ENCODE data around the gene C20orf141.

DNA sequence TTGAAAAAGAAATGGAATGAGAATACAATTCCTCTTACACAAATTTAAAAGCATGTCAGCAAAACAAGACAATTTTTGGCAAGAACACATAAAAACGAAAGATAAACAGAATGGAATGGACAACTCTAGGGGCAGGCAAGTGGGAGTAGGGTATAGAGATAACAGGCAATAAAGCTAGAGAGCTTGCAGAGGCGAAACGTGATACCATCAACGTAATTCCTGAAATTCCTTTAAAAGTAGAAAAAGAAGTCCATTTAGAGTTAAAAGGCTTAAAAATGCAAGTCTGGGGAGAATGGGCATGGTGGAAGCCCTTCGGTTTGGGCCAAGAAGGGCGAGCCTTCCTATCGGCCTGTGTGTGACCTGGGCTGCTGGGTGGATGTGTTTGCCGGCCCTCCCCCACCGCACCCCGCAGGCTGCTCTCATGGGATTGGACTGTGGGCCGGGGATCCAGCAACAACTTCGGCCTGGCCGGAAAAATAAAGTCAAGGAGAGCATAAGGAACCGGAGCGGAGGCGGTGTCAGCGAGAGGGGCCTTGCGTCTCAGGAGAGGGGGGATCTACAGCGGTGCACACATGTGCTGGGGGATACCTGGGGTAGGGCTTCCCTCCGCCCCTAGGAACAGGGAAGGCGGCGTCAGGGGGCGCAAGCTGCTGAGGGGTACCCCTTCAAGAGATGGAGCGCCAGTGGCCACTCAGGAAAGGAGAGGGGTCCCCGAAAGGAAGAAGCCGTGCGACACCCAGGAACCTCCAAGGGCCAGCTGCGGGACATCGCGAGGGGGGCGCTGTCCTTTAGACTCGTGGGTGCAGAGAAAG, 5.5 kb downstream of the C20orf141 start:
- TF ChIP-seq, protein P1, sequence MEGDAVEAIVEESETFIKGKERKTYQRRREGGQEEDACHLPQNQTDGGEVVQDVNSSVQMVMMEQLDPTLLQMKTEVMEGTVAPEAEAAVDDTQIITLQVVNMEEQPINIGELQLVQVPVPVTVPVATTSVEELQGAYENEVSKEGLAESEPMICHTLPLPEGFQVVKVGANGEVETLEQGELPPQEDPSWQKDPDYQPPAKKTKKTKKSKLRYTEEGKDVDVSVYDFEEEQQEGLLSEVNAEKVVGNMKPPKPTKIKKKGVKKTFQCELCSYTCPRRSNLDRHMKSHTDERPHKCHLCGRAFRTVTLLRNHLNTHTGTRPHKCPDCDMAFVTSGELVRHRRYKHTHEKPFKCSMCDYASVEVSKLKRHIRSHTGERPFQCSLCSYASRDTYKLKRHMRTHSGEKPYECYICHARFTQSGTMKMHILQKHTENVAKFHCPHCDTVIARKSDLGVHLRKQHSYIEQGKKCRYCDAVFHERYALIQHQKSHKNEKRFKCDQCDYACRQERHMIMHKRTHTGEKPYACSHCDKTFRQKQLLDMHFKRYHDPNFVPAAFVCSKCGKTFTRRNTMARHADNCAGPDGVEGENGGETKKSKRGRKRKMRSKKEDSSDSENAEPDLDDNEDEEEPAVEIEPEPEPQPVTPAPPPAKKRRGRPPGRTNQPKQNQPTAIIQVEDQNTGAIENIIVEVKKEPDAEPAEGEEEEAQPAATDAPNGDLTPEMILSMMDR (IDR thresholded peaks at IDR 0.05; ENCODE audit: borderline replicate concordance, extremely low read depth, low read length, poor library complexity, severe bottlenecking), result no peak
- no peak for TF ChIP-seq EZH2 (IDR thresholded peaks at IDR 0.05; ENCODE audit: borderline replicate concordance, low read depth, low read length, severe bottlenecking)
